HUES6 (cell line): ENCODE data around the gene EFNA1.
A peak's percentile ranks its signal among the peaks of the same experiment; 100 is the strongest.
"Not testable (repeated sequence)": the region's sequence is repeated elsewhere in the genome, so short reads cannot be mapped to it uniquely, and the experiment has no call there.

Source experiments
- H3K27ac ChIP-seq: 2 replicates; pipeline ENCODE4 v1.7.0; 2013; ENCODE audit warnings: low read depth, mild to moderate bottlenecking, low read length, inconsistent platforms
- H3K27me3 ChIP-seq: 2 replicates; pipeline ENCODE4 v1.6.1; 2013; ENCODE audit warnings: low read length; ENCODE audit not compliant: control insufficient read depth, insufficient read depth
- H3K36me3 ChIP-seq: 2 replicates; pipeline ENCODE4 v1.6.1; 2013; ENCODE audit warnings: low read length; ENCODE audit not compliant: control insufficient read depth, insufficient read depth
- H3K4me1 ChIP-seq: 2 replicates; pipeline ENCODE4 v1.6.1; 2013; ENCODE audit warnings: low read length; ENCODE audit not compliant: control insufficient read depth, insufficient read depth
- H3K4me3 ChIP-seq: 2 replicates; pipeline ENCODE4 v1.5.1; 2013; ENCODE audit warnings: low read depth, low read length
- H3K9ac ChIP-seq: one replicate; pipeline ENCODE4 v1.6.1; 2013; ENCODE audit warnings: mild to moderate bottlenecking, low read length
- H3K9me3 ChIP-seq: 2 replicates; pipeline ENCODE4 v1.6.1; 2013; ENCODE audit warnings: low read depth, low read length; ENCODE audit not compliant: control insufficient read depth, insufficient read depth

Gene EFNA1

GRCh38 chr1:155135415-155136028, 7.8 kb downstream of the EFNA1 start, which contains the start of gene SLC50A1:
Gene SLC50A1 (plus strand): TSS chr1:155135852. CDS start chr1:155135912, 60 bp downstream.
- Histone ChIP-seq H3K27ac (peak within 1 kb of the TSS; percentile 21; the same call in 1 of the 2 replicates), H3K36me3 (peaks cover 9% of the 10 kb centered on the region; the same call in 1 of the 2 replicates), H3K4me1 (peaks cover 13% of the 10 kb centered on the region), H3K9me3 (no peaks in the 10 kb centered on the region), H3K9ac (peak within 1 kb of the TSS; percentile 81), H3K4me3 (peak within 1 kb of the TSS; percentile 89), H3K27me3 (peaks cover 4% of the 10 kb centered on the region; the same call in 1 of the 2 replicates)

- H3K9ac ChIP-seq, result peak overlapping the region; percentile 23
- peaks cover 2% of the 10 kb centered on the region; the same call in 1 of the 2 replicates for H3K36me3 ChIP-seq
- H3K27me3 ChIP-seq, result no peaks in the 10 kb centered on the region
- H3K4me3 ChIP-seq, result peak overlapping the region; percentile 89
- peaks cover 11% of the 10 kb centered on the region; the same call in 1 of the 2 replicates for H3K4me1 ChIP-seq
- no peak overlapping the region for H3K27ac ChIP-seq
- no peaks in the 10 kb centered on the region for H3K9me3 ChIP-seq
Measured at GRCh38 chr1:155136748-155137147, 9.1 kb downstream of the EFNA1 start.

GRCh38 chr1:155137154-155137949, 9.7 kb downstream of the EFNA1 start:
- Histone ChIP-seq H3K27ac (no peak overlapping the region), H3K9ac (no peak overlapping the region), H3K4me3 (peak overlapping the region; percentile 89), H3K36me3 (no peaks in the 10 kb centered on the region), H3K9me3 (no peaks in the 10 kb centered on the region), H3K4me1 (peaks cover 11% of the 10 kb centered on the region; the same call in 1 of the 2 replicates), H3K27me3 (no peaks in the 10 kb centered on the region)

GRCh38 chr1:155139895-155140629, 12.4 kb downstream of the EFNA1 start, which contains the start of gene DPM3:
Gene DPM3 (minus strand): TSS chr1:155140531. CDS start chr1:155140240, 291 bp downstream.
- H3K9me3 ChIP-seq, result no peaks in the 10 kb centered on the region
- no peaks in the 10 kb centered on the region for H3K36me3 ChIP-seq

GRCh38 chr1:155140630-155140953, 12.9 kb downstream of the EFNA1 start:
- H3K4me3 ChIP-seq, result peak overlapping the region; percentile 100
- no peaks in the 10 kb centered on the region for H3K36me3 ChIP-seq
- no peak overlapping the region for H3K27ac ChIP-seq
- H3K27me3 ChIP-seq, result 0 out of 2 replicates have a peak, but pooled peaks cover 2% of the 10 kb centered on the region
- peak overlapping the region; percentile 87 for H3K9ac ChIP-seq
- H3K9me3 ChIP-seq, result no peaks in the 10 kb centered on the region
- H3K4me1 ChIP-seq, result peaks cover 5% of the 10 kb centered on the region; the same call in 1 of the 2 replicates

More at GRCh38 chr1:155139895-155140629, 12.4 kb downstream of the EFNA1 start, which contains the start of gene DPM3:
- H3K9ac ChIP-seq, result peak within 1 kb of the TSS; percentile 87
- H3K4me1 ChIP-seq, result peaks cover 5% of the 10 kb centered on the region; the same call in 1 of the 2 replicates
- H3K27me3 ChIP-seq, result 0 out of 2 replicates have a peak, but pooled peaks cover 2% of the 10 kb centered on the region
- H3K4me3 ChIP-seq, result peak within 1 kb of the TSS; percentile 100
- H3K27ac ChIP-seq, result peak within 1 kb of the TSS; percentile 62; the same call in 1 of the 2 replicates

GRCh38 chr1:155141749-155142148, 14.1 kb downstream of the EFNA1 start:
- H3K27me3 ChIP-seq, result 0 out of 2 replicates have a peak, but pooled peaks cover 2% of the 10 kb centered on the region
- H3K4me1 ChIP-seq, result peaks cover 4% of the 10 kb centered on the region; the same call in 1 of the 2 replicates
- H3K9me3 ChIP-seq, result no peaks in the 10 kb centered on the region
- H3K36me3 ChIP-seq, result no peaks in the 10 kb centered on the region
- H3K27ac ChIP-seq, result no peak overlapping the region
- no peak overlapping the region for H3K9ac ChIP-seq
- H3K4me3 ChIP-seq, result no peak overlapping the region

GRCh38 chr1:155145491-155145890, 17.8 kb downstream of the EFNA1 start:
- Histone ChIP-seq H3K4me3 (no peak overlapping the region), H3K27me3 (0 out of 2 replicates have a peak, but pooled peaks cover 2% of the 10 kb centered on the region)

GRCh38 chr1:155155996-155156643, 28.4 kb downstream of the EFNA1 start:
- H3K27ac ChIP-seq, H3K4me1 ChIP-seq, H3K9me3 ChIP-seq, H3K27me3 ChIP-seq, H3K4me3 ChIP-seq, H3K36me3 ChIP-seq, H3K9ac ChIP-seq: not testable (repeated sequence)

More at GRCh38 chr1:155145491-155145890, 17.8 kb downstream of the EFNA1 start:
- Histone ChIP-seq H3K9ac (no peak overlapping the region), H3K4me1 (no peaks in the 10 kb centered on the region), H3K36me3 (no peaks in the 10 kb centered on the region), H3K27ac (no peak overlapping the region), H3K9me3 (no peaks in the 10 kb centered on the region)

- Histone ChIP-seq H3K36me3 (no peaks in the 10 kb centered on the region), H3K27me3 (no peaks in the 10 kb centered on the region), H3K4me3 (no peak overlapping the region), H3K27ac (no peak overlapping the region), H3K4me1 (no peaks in the 10 kb centered on the region), H3K9me3 (no peaks in the 10 kb centered on the region), H3K9ac (no peak overlapping the region)
Measured at GRCh38 chr1:155158991-155159390, 31.3 kb downstream of the EFNA1 start.

- no peak overlapping the region for H3K4me3 ChIP-seq
- H3K4me1 ChIP-seq, result no peaks in the 10 kb centered on the region
- no peaks in the 10 kb centered on the region for H3K27me3 ChIP-seq
- no peaks in the 10 kb centered on the region for H3K36me3 ChIP-seq
- H3K9me3 ChIP-seq, result no peaks in the 10 kb centered on the region
- no peak overlapping the region for H3K27ac ChIP-seq
- no peak overlapping the region for H3K9ac ChIP-seq
Measured at GRCh38 chr1:155160128-155160527, 32.5 kb downstream of the EFNA1 start.
